HG02642 (cell line): ENCODE data around the gene LSMEM2.
"Not testable (repeated sequence)": the region's sequence is repeated elsewhere in the genome, so short reads cannot be mapped to it uniquely, and the experiment has no call there.

Experiments used
- ATAC-seq: cut with Tn5 transposase; IDR thresholded peaks from one replicate; pipeline ENCODE4 v1.9.1; 2021; ENCODE audit warnings: mild to moderate bottlenecking; ENCODE audit not compliant: unreplicated experiment, poor library complexity

Gene LSMEM2

DNA sequence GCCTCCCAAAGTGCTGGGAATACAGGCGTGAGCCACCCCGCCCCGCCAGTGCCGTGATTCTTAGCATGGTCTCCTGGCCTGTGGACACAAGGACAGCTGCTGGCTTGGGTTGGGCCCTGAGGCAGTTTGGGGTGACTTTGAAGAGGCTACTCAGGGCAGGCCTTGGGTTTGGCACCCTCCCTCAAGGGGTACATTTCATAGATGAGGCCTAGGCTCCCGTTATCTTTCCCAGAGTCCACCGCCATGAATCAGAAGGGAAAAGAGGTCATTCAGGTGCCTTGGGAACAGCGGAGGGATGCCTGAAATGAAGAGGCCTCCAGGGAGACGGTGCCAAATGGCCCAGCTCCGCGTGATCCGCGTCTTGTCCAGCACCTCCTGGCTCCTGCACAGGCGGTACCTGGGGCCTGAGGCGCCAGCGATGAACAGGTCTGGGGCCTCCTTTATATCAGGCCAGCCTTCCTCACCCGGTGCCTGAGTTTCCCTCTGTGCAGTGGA, 33.6 kb upstream of the LSMEM2 start:
- no peak for ATAC-seq

DNA sequence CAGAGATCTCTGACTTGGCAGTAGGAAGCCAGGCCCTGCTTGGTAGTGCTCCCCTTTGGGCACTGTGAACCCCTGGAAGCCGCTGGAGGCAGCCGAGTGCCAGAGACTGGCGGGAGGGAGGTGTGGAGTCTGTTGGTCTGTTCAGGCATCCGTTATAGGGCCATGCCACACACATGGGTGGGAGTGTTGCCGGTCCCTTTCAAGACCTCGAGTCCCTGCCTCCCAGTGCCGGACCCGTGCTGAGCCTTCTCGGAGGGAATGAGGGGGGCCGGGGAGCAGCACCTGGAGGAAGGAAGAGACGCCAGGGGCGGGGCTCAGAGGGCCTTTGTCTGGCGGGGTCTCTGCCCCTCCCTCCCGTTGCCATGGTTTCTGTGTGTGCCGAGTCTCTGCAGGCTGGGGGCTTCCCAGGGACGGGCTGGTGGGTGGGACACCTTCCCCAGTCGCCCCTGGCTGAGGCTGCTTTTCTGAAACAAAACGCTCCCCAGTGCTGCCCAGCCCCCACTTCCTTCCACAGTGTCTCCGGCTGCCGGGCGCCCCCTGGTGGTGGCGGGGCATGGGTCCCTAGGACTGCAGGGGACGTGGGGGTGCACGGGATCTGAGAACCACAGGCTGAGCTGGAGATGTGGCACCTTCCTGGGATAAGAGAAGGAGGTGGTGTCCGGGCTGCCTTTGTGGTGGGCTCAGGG, 32.9 kb upstream of the LSMEM2 start:
- ATAC-seq, result peak; percentile 72

DNA sequence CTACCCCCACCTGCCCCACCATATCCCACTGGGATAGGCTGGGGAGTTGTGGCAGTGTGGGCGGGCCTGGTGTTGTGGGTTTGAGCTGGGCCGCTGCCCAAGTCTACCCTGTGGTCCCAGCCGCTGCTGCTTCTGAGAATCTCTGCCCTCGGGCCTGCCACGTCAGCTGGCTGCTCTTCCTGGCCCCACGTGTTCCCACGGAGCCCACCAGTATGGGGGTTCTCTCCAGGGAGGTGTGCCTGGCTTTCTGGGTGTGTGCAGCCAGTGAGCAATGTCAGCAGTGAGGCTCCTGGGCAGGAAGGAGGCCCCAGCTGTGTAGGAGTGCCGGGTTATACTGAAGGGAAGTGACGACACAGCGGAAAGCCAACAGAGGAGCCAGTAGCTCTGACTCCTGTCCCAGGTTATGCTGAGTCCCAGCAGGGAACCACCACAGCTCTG, 32.4 kb upstream of the LSMEM2 start:
- peak; percentile 52 for ATAC-seq

DNA sequence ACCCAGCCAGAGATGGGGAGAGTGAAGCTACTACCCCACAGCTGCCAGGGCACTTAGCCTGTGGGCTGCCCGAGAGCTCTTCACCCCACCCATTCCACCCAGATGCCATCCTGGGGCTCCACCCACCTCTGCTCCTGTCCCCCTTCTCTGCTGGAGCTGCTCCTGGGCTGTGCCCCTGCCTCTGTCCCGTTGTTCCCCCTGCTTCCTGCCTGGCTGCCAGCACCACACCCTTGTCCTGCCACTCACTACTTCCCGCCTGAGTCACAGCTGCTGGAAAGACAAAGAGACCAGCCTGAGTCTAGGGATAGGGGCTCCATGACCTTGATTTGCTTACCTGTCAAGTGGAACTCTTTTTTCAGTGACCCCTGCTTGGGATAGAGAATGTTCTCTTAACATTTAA, 30.5 kb upstream of the LSMEM2 start:
- no peak for ATAC-seq

DNA sequence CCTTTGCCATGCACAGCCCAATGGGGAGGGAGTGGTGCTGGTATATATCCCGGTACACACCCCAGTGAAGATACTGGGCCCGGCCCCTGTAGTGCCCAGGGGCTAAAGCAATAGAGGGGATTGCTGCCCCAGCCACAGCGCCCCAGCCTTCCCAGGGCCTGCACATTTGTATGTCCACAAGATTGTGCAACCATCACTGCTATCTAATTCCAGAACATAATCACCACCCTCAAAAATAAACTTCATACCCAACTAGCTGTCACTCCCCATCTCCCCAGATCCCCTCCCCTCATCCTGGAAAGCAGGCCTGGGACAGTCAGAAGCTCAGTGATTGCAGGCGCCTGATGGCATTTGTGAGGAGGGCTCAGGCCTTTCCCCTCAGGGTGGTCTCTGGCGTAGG, 29.4 kb upstream of the LSMEM2 start:
- ATAC-seq, result no peak

DNA sequence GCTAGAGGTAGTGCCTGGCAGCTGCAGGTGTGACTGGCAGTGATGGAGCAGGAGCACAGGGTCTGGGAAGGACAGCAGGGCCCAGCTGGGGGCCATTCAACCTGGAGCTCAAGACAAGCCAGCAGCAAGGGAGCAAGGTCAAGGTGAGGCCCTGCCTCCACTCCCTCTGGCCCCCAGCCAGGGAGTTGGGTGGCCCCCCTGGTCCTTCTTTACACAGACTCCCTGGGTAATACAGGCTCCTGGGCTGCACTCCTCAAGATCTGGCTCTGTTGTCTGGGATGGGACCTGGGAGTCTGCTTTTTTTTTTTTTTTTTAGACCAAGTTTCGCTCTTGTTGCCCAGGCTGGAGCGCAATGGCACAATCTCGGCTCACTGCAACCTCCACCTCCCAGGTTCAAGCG, 28.4 kb upstream of the LSMEM2 start:
- ATAC-seq, result no peak

DNA sequence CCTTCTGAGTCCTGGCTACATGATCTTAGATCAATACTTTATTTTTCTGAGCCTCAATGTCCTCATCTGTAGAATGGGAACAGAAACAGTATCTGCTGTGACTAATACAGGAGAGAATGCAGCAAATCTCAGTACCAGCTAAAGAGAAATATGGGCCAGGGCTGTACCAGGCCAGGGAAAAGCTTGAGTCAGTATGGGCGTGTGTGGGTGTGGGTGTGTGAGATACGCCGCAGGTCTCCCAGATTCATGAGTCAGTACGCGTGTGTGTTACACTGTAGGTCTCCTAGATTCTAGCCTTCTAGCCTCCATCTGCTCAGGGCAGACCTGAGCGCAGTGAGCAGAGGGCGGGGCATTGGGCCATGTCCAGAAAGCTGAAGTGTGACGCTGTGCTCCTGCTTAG, 27.7 kb upstream of the LSMEM2 start:
- no peak for ATAC-seq

DNA sequence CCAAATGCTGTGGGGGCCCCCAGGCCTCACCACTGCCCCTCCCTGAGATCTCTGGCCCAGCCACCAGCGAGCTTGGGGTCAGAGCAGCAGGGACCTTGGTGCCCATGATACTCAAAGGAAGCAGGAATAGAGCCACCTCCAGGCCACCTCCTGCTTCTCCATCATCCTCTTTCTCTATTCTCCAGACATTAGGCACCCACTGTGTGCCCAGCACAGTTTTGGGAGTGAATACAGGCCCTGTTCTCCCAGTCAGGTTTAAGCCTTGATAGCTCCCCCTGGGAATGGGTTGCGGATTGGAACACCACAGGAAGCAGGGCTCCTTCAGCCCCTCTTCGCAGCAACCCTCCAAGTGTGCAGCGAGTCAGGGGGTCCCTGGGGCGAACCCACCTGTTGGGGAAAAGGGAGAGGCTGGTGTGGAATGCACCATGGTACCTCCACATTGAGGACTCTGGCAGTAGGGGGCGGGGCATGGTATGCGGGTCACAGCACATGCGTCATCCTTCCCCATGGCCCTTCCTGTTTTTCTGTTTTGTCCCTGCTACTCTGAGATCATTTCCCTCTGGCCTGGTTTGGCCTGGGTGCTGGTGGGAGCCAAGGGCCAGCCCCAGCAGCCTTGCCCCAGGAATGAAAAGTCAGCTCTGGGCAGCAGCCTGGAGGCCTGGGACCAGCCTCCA, 24.2 kb upstream of the LSMEM2 start:
- ATAC-seq, result no peak

DNA sequence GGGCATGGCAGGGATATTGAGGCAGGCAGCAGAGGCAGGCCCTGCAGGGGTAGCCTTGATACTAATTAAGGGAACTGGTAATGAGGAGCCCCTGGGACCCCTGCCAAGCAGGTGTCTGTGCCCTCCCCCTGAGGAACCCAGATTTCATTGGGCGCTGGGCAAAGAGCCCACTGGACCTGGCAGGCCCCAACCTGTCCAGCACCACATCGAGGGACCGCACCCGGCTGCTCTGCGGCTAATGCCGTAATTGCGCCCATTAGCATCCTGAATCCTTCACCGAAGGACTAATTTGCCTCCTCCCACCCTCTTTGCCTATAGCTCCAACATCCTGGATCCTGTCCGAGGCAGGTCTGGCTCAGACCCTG, 23.7 kb upstream of the LSMEM2 start:
- ATAC-seq, result no peak

DNA sequence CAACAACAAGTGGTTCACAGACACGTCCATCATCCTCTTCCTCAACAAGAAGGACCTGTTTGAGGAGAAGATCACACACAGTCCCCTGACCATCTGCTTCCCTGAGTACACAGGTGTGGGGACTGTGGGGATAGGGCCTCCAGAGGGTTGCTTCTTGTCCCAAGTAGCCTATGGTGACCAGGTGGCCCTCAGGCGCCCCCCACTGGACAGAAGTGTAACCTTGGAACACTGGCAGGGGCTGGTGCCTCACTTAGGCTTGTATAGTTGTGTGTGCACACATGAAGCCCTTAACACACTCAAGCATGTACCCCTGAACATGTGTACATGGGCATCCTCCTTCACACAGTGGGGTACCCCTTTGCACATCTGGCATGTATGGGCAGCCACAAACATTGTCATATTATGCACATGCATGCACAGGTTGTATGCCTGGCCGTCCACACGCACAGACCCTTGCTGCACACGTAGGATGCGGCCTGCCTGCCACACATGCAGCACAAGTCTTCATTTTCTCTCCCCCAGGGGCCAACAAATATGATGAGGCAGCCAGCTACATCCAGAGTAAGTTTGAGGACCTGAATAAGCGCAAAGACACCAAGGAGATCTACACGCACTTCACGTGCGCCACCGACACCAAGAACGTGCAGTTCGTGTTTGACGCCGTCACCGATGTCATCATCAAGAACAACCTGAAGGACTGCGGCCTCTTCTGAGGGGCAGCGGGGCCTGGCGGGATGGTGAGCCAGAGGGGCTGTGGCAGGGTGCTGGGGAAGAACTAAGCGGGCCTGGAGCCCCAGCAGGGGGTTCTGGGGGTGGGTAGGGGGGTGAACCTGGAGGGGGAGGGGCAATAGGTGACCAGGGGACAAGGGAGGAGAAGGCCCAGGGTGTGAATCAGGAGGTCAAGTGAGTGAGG, 21.7 kb upstream of the LSMEM2 start:
- ATAC-seq, result no peak

DNA sequence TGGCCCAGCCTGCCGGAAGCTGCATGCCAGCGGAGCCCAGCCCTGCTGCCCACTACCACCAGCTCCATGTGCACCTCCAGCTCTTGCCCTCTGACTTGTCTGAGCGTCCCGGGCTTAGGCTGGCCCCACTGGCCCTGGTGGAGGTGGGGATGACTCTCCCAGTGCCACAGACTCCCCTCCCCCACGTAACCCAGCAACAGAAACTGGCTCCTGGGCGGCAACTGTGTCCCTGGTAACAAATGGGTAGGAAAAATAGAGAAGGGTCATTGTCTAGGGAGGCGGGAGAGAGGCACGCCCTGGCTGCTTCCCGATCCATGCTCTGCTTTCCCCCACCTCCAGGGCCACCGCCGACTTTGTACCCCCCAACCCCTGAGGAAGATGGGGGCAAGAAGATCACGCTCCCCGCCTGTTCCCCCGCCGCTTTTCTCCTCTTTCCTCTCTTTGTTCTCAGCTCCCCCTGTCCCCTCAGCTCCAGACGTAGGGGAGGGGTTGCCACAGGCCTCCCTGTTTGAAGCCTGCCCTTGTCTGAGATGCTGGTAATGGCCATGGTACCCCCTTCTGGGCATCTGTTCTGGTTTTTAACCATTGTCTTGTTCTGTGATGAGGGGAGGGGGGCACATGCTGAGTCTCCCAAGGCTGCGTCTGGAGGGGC, 20.7 kb upstream of the LSMEM2 start:
- ATAC-seq, result no peak

DNA sequence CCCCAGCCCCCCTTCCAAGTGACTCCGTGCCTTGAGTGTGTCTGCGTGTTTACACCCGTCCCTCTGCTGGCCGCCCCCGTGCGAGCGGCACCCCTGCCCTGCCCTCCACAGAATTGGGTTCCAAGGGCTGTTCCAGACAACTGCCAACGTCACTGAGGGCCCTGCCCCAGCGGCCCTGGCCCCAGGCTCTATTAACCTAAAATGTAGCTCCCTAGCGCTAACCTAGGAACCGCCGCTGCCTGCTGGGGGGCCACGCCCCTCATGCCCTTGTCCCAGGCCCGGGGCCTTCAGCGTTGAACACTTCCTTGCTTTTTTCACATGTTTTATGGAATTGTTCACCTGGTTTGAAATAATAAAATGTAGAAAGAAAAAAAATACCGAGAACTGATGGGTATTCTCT, 19.9 kb upstream of the LSMEM2 start:
- ATAC-seq, result no peak

DNA sequence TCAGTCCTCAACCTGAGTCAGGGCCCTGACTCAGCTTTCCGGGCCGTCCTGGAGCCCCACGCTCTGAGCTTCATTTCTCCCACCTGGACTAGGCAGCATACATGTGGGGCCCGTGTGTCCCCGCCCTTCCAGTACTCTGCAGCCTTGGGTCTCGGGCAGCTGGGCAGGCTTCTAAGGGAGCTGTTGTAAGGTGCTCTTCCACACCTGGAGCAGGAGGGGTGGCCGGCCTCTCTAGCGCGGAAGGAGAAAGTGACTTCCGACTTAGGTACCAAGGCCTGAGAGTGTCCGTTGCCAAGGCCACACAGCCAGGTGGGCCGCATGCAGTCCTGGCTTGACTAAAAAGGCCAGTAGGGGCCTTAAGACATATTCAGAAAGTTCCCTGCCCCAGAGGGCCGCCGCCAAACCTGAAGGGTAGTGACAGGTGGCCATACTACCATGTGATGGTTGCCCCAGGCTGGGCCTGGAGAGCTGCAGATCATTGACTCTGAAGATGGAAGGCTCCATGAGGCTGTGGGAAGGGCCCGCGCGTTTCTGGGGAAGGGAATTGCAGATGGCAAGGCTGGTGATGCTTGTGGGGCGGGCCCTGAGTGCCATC, 19.4 kb upstream of the LSMEM2 start:
- ATAC-seq, result peak; percentile 25

DNA sequence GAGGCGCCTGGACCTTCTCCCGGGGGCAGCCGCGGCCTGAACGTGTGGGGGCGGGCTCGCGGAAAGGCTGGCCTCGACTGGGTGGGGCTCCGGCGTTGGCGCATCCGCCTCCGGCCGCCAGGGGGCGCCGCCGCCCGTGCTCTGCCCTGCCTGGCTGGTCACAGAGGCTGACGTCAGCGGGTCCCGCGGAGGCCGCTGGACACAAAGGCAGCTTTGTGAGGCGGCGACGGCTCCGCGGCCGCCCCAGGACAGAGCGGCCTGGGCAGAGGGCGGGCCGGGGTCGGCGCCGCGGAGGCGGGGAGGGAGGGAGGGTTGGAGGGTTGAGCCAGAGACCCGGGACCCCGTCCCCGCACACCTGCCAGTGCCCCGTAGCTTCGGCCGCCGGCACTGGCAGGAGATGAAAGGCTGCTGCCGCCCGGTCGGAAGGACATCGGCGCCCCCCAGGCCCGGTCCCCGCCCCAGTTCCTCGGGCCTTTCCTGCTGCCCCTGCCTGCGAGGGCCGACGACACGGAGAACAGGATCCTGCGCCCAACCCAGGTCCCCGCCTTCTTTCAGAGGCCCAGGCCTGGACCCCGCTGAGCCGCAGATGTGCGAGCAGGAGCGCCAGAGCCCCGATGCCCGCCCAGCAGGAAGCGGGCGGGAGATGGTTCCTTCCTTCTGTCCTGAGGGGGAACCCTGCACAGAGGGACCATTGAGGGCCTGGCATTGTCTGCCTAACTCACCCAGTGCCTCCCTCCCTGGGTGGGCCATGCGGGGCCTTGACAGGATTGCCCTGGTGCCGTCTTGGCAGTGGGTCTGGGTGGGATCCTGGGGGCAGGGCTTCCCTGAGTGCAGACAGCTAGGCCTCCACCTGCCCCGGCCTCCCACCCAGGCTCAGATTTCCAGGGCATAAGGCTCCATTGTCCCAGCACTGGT, 18.6 kb upstream of the LSMEM2 start:
- ATAC-seq, result peak; percentile 75

DNA sequence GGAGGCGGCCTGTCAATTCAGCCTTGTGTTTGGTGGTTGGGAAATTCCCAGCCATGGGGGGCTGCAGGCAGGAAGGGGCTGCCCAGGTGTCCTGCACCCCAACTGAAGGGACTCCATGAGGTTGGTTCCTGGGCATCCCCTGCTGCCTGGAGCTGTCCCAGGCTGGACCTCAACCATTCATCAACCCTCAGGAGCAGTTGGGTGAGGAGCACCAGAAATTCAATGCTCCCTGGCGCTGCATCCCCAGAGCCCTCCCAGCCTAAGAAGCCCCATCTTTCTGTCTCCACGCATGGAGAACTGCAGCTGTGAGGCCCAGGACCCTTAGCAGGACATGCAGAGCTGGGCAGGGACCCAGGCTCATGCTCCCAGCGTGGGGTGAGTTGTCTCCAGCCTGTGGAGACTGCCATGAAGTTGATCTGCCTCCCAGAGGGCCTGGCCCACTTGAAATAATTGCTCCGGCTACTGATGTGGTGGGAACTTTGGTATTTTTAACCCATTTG, 17.9 kb upstream of the LSMEM2 start:
- no peak for ATAC-seq

DNA sequence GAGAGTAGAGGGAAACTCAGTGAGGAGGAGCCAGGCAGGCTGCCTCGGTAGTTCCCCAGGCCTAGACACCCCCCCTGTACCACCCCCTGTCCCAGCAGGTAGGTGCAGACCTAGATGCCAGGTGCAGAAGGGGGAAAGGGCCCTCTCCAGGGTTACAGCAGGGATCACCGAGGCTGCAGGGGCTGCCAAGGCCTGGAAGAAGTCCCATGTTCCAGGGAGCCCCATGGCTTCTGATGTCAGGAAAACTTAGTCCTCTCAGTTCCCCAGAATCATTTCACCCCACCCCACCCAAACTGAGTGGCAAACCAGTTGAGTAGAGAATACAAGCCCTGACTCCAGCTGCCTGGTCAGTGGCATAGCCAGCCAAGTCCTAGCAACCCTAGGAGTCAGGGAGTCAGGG, 17.4 kb upstream of the LSMEM2 start:
- no peak for ATAC-seq

DNA sequence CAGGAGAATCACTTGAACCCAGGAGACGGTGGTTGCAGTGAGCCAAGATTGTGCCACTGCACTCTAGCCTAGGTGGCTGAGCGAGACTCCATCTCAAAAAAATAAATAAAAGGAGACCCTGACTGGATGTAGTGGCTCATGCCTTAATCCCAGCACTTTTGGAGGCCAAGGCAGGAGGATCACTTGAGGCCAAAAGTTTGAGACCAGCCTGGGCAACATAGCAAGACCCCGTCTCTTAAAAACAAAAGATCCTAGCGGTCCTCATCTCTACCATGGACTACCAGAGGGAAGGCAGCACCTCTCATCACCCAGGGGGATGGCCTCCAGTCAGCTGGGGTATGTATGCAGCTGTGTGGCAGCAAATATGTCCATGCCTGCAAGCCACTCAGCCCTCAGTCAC, 16.7 kb upstream of the LSMEM2 start:
- ATAC-seq, result not testable (repeated sequence)

DNA sequence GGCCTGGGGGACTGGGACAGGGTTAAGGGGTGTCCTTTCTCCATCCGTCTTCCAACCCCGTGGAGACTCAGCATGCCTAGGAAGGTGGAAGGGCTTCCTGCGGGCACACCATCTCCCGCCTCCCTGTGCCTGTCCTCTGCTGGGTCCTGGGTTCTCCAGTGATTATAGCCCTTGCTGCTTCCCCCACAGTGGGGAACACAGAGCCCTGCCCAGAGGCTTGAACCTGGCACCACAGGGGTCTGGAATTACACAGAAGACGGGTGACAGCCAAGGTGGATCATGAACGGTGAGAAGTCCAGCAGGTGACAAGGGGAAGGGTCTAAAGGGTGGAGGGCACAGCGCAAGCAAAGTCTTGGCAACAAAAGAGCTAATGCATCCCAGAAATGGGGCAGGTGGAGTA, 16.1 kb upstream of the LSMEM2 start:
- ATAC-seq, result no peak
